Measurements from ENCODE around the gene CHAT.

CHAT gene

DNA sequence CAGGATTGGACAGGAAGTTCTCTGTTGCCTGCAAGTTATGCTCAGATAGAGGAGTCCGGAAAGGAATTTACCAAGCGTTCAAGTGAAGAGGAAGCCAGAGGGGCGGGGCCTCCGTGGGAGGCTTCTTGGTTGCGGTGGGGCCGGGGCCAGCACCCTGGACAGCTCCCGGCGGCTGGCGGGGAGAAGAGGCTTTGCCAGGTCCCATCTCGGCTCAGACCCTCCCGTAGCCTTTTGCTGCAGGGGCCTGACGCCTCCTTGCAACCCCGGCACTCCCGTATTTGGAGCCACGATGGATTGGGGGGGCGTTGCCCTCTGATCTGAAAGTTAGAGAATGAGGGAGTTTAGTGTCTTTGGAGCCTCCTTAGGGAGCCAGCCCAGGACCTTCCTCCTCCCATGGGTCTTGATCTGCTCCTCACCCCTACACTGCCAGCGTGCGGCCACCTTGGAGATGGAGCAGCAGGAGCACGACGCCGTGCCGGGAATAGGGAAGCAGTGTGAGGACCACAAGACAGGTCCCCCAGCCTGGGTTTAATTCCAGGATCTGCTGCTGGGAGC, 6.8 kb upstream of the CHAT start:
- TF ChIP-seq, protein P1, sequence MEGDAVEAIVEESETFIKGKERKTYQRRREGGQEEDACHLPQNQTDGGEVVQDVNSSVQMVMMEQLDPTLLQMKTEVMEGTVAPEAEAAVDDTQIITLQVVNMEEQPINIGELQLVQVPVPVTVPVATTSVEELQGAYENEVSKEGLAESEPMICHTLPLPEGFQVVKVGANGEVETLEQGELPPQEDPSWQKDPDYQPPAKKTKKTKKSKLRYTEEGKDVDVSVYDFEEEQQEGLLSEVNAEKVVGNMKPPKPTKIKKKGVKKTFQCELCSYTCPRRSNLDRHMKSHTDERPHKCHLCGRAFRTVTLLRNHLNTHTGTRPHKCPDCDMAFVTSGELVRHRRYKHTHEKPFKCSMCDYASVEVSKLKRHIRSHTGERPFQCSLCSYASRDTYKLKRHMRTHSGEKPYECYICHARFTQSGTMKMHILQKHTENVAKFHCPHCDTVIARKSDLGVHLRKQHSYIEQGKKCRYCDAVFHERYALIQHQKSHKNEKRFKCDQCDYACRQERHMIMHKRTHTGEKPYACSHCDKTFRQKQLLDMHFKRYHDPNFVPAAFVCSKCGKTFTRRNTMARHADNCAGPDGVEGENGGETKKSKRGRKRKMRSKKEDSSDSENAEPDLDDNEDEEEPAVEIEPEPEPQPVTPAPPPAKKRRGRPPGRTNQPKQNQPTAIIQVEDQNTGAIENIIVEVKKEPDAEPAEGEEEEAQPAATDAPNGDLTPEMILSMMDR (IDR thresholded peaks at IDR 0.05) = no peak
- peaks cover 10% of the 10 kb centered on the region for H3K27me3 ChIP-seq (ENCODE audit: control insufficient read depth, insufficient read depth, low read length)
- no peak overlapping the region for H3K9ac ChIP-seq
- H3K27ac ChIP-seq = no peak overlapping the region
- peaks cover 8% of the 10 kb centered on the region for H3K4me1 ChIP-seq
- no peaks in the 10 kb centered on the region for H3K36me3 ChIP-seq (ENCODE audit: control insufficient read depth, insufficient read depth, low read length)
- H2AFZ ChIP-seq = peak overlapping the region; percentile 77
- H3K4me2 ChIP-seq (ENCODE audit: low read length) = no peak overlapping the region
- no peak overlapping the region for H3K4me3 ChIP-seq (ENCODE audit: low read depth, low read length)
- no peaks in the 10 kb centered on the region for H3K9me3 ChIP-seq (ENCODE audit: control insufficient read depth, low read length)
- H3K79me2 ChIP-seq = no peaks in the 10 kb centered on the region

DNA sequence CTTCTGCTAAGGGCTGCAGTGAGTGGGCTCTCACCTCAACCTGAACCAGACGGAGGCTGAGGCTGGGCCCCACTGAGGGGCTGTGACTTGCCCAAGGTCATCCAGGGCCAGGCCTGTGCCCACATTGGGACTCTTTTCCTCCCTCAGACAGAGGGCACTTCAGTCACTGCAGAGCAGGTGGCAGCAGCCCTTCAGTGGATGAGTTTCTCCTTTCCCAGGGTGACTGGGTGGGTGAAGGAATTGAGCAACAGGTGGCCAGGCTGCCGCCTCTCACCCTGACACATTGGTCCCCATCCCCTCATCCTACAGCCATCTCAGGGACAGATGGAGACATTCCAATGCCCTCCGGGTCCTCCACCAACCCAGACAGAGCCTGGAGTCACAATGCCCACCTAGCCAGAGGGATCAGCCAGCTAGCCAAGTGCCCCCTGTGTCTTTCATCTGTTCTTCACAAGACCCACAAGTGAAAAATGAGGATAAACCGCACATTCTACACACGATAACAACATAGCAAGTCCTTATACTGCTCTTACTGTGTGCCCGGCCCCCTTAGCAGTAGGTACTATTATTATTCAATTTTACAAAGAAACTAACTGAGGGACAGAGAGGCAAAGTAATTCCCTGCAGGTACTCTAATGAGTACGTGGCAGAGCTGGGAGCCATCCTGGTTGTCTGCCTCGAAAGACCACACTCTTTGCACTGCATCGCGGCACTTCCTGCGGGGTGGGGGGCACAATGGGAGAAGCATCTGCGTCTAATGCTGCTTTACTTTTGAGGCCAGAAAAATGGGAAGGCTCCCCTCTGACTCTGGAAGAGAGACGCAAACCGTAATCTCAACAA, 5.5 kb upstream of the CHAT start:
- Histone ChIP-seq H3K27me3 (ENCODE audit: control insufficient read depth, insufficient read depth, low read length) (peaks cover 14% of the 10 kb centered on the region), H3K4me1 (peaks cover 9% of the 10 kb centered on the region), H3K4me2 (ENCODE audit: low read length) (no peak overlapping the region), H3K79me2 (no peaks in the 10 kb centered on the region), H3K9ac (no peak overlapping the region), H3K9me3 (ENCODE audit: control insufficient read depth, low read length) (no peaks in the 10 kb centered on the region), H3K4me3 (ENCODE audit: low read depth, low read length) (no peak overlapping the region), H3K36me3 (ENCODE audit: control insufficient read depth, insufficient read depth, low read length) (no peaks in the 10 kb centered on the region), H2AFZ (peak overlapping the region; percentile 22), H3K27ac (no peak overlapping the region)
- TF ChIP-seq, protein P1 (IDR thresholded peaks at IDR 0.05) = no peak

DNA sequence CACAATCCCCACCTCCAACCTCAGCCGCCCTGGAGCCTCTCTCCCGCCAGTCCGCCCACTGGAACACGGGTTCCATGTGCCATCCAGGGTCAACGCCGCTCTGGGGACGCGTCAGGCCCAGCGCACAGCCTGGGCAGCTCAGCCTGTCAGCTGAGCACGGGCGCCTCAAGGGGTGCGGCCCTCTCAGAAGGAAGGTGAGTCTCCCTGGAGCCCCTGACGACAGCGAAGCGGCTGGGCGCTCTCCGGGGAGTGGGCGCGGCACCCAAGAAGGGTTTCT, 4.9 kb upstream of the CHAT start:
- Histone ChIP-seq H3K36me3 (ENCODE audit: control insufficient read depth, insufficient read depth, low read length) (no peaks in the 10 kb centered on the region), H3K4me1 (peaks cover 10% of the 10 kb centered on the region), H3K4me3 (ENCODE audit: low read depth, low read length) (no peak overlapping the region), H3K79me2 (no peaks in the 10 kb centered on the region), H2AFZ (peak overlapping the region; percentile 22), H3K9ac (no peak overlapping the region), H3K27me3 (ENCODE audit: control insufficient read depth, insufficient read depth, low read length) (peaks cover 14% of the 10 kb centered on the region), H3K4me2 (ENCODE audit: low read length) (no peak overlapping the region), H3K9me3 (ENCODE audit: control insufficient read depth, low read length) (no peaks in the 10 kb centered on the region), H3K27ac (no peak overlapping the region)
- TF ChIP-seq, protein P1 (IDR thresholded peaks at IDR 0.05) = no peak

DNA sequence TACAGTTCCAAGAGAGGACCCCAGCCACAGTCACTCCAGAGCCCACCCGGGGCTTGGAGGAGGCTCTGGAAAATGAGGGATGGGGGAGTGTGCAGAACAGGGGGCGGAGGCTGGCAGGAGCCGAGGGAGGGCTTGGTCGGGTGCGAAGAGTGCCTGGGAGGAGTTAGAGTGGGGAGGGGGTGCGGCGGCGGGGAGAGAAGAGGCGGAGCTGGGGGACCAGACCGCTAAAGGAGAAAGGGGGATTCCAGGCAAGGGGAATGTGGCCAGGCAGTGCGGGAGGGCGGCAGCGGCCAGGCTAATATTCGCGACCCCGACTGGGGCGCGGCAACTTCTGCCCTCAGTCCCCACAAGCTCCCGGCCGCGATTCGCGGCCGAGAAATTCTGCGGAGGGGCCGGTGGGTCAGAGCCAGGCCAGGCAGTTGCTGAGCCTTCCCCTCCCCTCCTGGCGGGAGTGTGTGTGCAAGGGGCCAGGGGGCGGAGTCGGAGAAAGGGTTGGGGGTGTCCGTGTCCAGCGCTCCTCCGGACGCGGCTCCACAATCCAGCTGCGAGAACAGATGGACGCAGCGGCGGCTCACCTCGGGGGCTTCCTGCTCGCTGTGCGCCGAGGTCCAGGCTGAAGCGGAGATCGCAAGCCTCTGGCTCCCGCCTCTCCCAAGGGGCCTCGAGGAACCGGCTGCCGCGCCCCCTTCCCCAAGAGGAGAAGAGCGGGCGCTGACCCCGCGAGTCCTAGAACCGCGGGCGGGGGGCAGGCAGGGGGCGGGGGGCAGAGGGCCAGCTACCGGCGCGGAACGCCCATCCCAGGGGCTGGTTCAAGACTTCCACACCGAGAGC, 4.3 kb upstream of the CHAT start:
- peak overlapping the region; percentile 50 for H2AFZ ChIP-seq
- no peak overlapping the region for H3K4me2 ChIP-seq (ENCODE audit: low read length)
- no peaks in the 10 kb centered on the region for H3K9me3 ChIP-seq (ENCODE audit: control insufficient read depth, low read length)
- TF ChIP-seq, protein P1 (IDR thresholded peaks at IDR 0.05) = no peak
- H3K4me3 ChIP-seq (ENCODE audit: low read depth, low read length) = no peak overlapping the region
- no peaks in the 10 kb centered on the region for H3K36me3 ChIP-seq (ENCODE audit: control insufficient read depth, insufficient read depth, low read length)
- peaks cover 12% of the 10 kb centered on the region for H3K4me1 ChIP-seq
- H3K9ac ChIP-seq = no peak overlapping the region
- H3K27me3 ChIP-seq (ENCODE audit: control insufficient read depth, insufficient read depth, low read length) = peaks cover 14% of the 10 kb centered on the region
- no peaks in the 10 kb centered on the region for H3K79me2 ChIP-seq
- no peak overlapping the region for H3K27ac ChIP-seq

Measured in parathyroid adenoma (tissue), 2 donors.